Caco-2 (cell line): ENCODE measurements around the gene TMPRSS11D. TPM values are rescaled to one million over a fixed set of nuclear protein-coding genes. Genes with fewer than 3 reads are reported as not detected.

Source experiments
- BruUV-seq: library from RNA; stranded (reverse); fragments of 400-500 nt; replicated peaks from 2 replicates; lab custom pipeline; 2021; lab: Mats Ljungman, UMichigan
- CTCF ChIA-PET: fragments of 300-600 bp; sonication (Branson Sonifier 250); formaldehyde crosslinking; loops from one replicate; lab custom pipeline; 2022; ENCODE audit warnings: antibody characterized with exemption; lab: Charles Lee
- POLR2A ChIA-PET: fragments of 300-600 bp; sonication (Branson Sonifier 250); formaldehyde crosslinking; loops from one replicate; lab custom pipeline; 2022; ENCODE audit warnings: antibody characterized with exemption; lab: Charles Lee
- DNase-seq, 2 experiments: peaks; one replicate each; pipeline versions ENCODE4 v3.0.0 to v3.0.0-alpha.2; 2020 to 2022
- H3K27me3 ChIP-seq: replicated peaks from 2 replicates; pipeline ENCODE4 v1.6.0; 2011; ENCODE audit warnings: low read length; ENCODE audit not compliant: control insufficient read depth, insufficient read depth
- H3K36me3 ChIP-seq: 2 replicates; pipeline ENCODE4 v1.5.1; 2011; ENCODE audit warnings: low read length; ENCODE audit not compliant: control insufficient read depth, insufficient read depth
- H3K4me1 ChIP-seq: fragments of 250-450 bp; sonication (Bioruptor Pico); 2 replicates; pipeline ENCODE4 v1.5.1; 2020; ENCODE audit warnings: mild to moderate bottlenecking
- H3K4me3 ChIP-seq: 2 replicates; pipeline ENCODE4 v1.5.1; 2011; ENCODE audit warnings: low read depth, mild to moderate bottlenecking, control low read depth, low read length
- H3K9me3 ChIP-seq: fragments of 250-450 bp; sonication (Bioruptor Pico); 2 replicates; pipeline ENCODE4 v1.5.1; 2020; ENCODE audit warnings: mild to moderate bottlenecking, moderate library complexity
- H3K27ac Mint-ChIP-seq: one replicate; pipeline ENCODE4 v1.8.0; 2022; ENCODE audit warnings: mixed read lengths; ENCODE audit not compliant: unreplicated experiment
- H3K27me3 Mint-ChIP-seq: one replicate; pipeline ENCODE4 v1.8.0; 2022; ENCODE audit warnings: mixed read lengths; ENCODE audit not compliant: insufficient read depth, unreplicated experiment
- H3K36me3 Mint-ChIP-seq: one replicate; pipeline ENCODE4 v1.8.0; 2022; ENCODE audit warnings: mild to moderate bottlenecking, mixed read lengths; ENCODE audit not compliant: insufficient read depth, unreplicated experiment
- H3K4me1 Mint-ChIP-seq: one replicate; pipeline ENCODE4 v1.8.0; 2022; ENCODE audit warnings: low read depth, mixed read lengths; ENCODE audit not compliant: unreplicated experiment
- H3K4me3 Mint-ChIP-seq: one replicate; pipeline ENCODE4 v1.8.0; 2022; ENCODE audit warnings: mild to moderate bottlenecking, moderate library complexity, mixed read lengths; ENCODE audit not compliant: unreplicated experiment
- H3K9me3 Mint-ChIP-seq: one replicate; pipeline ENCODE4 v1.8.0; 2022; ENCODE audit warnings: mixed read lengths; ENCODE audit not compliant: unreplicated experiment
- intact Hi-C: fragments of 100-400 bp; cut with micrococcal nuclease; formaldehyde crosslinking; loops from one replicate; pipeline ENCODE4 v1.10.0; 2022; ENCODE audit not compliant: unreplicated experiment
- total RNA-seq: library from RNA; stranded (reverse); gene quantifications from 2 replicates; pipeline ENCODE4 v1.2.3, GENCODE V29; 2022
- TF ChIP-seq, protein P1 (sequence below), 2 experiments: fragments of 200-600 bp in 1 of 2; IDR thresholded peaks; 1 replicate in 1 of 2; 2 replicates in 1 of 2; pipeline versions ENCODE4 v1.5.1 to v1.8.0; 2011 to 2022; ENCODE audit warnings: antibody characterized with exemption in 1 of 2, control low read depth in 1 of 2, inconsistent platforms in 1 of 2, low read depth in 1 of 2, low read length in 1 of 2, mild to moderate bottlenecking in 1 of 2, moderate library complexity in 1 of 2; ENCODE audit not compliant: insufficient read depth in 1 of 2, severe bottlenecking in 1 of 2, unreplicated experiment in 1 of 2

The TMPRSS11D gene
- total RNA-seq, 1 experiment from 2014 or later = not detected

DNA sequence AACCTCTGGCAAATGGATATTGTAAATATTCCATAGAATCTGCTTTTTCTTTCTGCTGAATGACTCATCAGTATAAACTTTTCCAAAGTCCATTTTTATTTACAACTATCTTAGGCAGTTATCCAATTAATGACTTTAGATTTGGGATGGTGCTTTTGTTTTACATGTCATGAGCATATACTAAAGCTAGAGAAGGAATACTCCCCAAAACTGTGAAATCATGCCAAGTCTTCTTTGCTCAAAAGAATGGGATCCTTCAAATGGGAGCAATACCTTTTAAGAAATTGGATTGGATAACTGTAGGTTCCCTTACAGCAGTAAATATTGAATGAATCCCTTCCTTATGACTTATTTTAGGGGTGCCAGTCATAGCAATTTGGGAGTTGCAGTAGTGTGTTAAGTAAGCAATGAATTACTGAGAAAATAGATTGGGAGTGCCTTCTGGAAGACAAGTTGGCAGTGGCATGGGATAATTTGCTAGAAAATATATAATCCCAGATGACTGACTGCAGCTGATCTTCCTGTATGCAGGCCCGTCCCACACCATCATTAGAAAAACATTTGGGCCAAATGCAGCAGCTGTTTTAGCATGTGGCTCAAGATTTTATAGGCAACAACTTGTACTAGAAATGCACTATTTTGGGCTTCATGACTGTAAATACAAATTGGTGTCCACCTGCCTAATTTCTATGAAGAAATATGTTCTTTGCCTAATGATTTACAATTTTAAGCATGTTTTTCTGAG lies 2.8 kb downstream of the TMPRSS11D start:
- Mint-ChIP-seq H3K27me3 (peaks cover 5% of the 10 kb centered on the region), H3K27ac (no peak overlapping the region), H3K9me3 (no peaks in the 10 kb centered on the region), H3K4me1 (no peaks in the 10 kb centered on the region), H3K4me3 (no peak overlapping the region), H3K36me3 (no peaks in the 10 kb centered on the region)
- Histone ChIP-seq H3K27me3 (no peaks in the 10 kb centered on the region), H3K4me1 (no peaks in the 10 kb centered on the region), H3K9me3 (no peaks in the 10 kb centered on the region), H3K36me3 (no peaks in the 10 kb centered on the region), H3K4me3 (no peak overlapping the region)
- no TSS peak for BruUV-seq
- ChIA-PET CTCF (no interaction called here), POLR2A (no interaction called here)
- DNase-seq = no peak
- TF ChIP-seq, protein P1, sequence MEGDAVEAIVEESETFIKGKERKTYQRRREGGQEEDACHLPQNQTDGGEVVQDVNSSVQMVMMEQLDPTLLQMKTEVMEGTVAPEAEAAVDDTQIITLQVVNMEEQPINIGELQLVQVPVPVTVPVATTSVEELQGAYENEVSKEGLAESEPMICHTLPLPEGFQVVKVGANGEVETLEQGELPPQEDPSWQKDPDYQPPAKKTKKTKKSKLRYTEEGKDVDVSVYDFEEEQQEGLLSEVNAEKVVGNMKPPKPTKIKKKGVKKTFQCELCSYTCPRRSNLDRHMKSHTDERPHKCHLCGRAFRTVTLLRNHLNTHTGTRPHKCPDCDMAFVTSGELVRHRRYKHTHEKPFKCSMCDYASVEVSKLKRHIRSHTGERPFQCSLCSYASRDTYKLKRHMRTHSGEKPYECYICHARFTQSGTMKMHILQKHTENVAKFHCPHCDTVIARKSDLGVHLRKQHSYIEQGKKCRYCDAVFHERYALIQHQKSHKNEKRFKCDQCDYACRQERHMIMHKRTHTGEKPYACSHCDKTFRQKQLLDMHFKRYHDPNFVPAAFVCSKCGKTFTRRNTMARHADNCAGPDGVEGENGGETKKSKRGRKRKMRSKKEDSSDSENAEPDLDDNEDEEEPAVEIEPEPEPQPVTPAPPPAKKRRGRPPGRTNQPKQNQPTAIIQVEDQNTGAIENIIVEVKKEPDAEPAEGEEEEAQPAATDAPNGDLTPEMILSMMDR (IDR thresholded peaks at IDR 0.05; ENCODE audit: insufficient read depth in 1 of 2, low read depth in 1 of 2, low read length in 1 of 2, severe bottlenecking in 1 of 2, unreplicated experiment in 1 of 2) = no peak
- intact Hi-C loops = no loop called here

DNA sequence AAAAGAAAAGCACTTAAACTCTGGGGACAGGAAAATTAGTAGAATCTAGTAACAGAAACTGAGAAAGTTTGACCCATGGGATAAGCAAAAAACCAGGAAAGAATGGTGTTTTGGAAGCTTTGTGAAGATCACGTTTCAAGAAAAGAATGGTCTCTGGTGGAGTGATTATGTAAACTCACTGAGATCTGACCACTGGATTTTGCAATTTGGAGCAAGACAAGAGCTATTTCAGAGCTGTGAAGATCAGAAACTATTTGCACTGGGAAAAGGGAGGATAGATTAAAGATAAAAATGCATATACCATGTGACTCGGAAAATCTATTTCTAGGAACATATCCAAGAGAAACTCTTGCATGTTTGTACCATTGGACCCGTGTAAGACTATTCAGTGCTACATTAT lies 4.3 kb downstream of the TMPRSS11D start:
- Histone ChIP-seq H3K9me3 (no peaks in the 10 kb centered on the region), H3K4me1 (no peaks in the 10 kb centered on the region), H3K27me3 (no peaks in the 10 kb centered on the region), H3K4me3 (no peak overlapping the region), H3K36me3 (no peaks in the 10 kb centered on the region)
- no peaks in the 10 kb centered on the region for H3K9me3 Mint-ChIP-seq
- no peak for DNase-seq
- H3K36me3 Mint-ChIP-seq = no peaks in the 10 kb centered on the region
- POLR2A ChIA-PET = no interaction called here
- no peak overlapping the region for H3K4me3 Mint-ChIP-seq
- H3K27ac Mint-ChIP-seq = no peak overlapping the region
- no TSS peak for BruUV-seq
- TF ChIP-seq, protein P1 (IDR thresholded peaks at IDR 0.05; ENCODE audit: insufficient read depth in 1 of 2, low read depth in 1 of 2, low read length in 1 of 2, severe bottlenecking in 1 of 2, unreplicated experiment in 1 of 2) = no peak
- intact Hi-C loops = no loop called here
- CTCF ChIA-PET = no interaction called here
- peaks cover 5% of the 10 kb centered on the region for H3K27me3 Mint-ChIP-seq
- H3K4me1 Mint-ChIP-seq = no peaks in the 10 kb centered on the region

DNA sequence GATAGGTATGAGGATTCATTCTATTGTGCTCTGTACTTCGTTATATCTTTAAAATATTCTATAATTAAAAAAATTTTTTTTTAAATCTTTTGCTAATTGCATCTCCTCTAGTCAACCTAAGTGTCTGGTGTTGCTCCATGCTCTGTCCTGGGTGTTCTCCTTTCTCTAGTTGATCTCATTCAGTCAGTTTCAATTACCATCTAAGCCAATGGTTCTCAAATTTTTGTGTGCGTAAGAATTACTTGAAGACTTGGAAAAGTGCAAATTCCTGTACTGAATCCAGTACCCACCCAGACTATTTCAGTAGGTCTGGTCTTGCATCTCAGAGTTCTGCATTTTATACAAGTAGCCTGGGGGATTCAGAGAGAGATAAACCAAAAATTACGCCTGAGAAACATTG lies 6.7 kb downstream of the TMPRSS11D start:
- DNase-seq = no peak
- no peaks in the 10 kb centered on the region for H3K4me1 Mint-ChIP-seq
- Histone ChIP-seq H3K4me3 (no peak overlapping the region), H3K4me1 (no peaks in the 10 kb centered on the region), H3K36me3 (no peaks in the 10 kb centered on the region), H3K27me3 (no peaks in the 10 kb centered on the region), H3K9me3 (no peaks in the 10 kb centered on the region)
- no peak overlapping the region for H3K4me3 Mint-ChIP-seq
- intact Hi-C loops = no loop called here
- BruUV-seq = no TSS peak
- no peaks in the 10 kb centered on the region for H3K36me3 Mint-ChIP-seq
- H3K27ac Mint-ChIP-seq = no peak overlapping the region
- CTCF ChIA-PET = no interaction called here
- POLR2A ChIA-PET = no interaction called here
- no peaks in the 10 kb centered on the region for H3K9me3 Mint-ChIP-seq
- TF ChIP-seq, protein P1 (IDR thresholded peaks at IDR 0.05; ENCODE audit: insufficient read depth in 1 of 2, low read depth in 1 of 2, low read length in 1 of 2, severe bottlenecking in 1 of 2, unreplicated experiment in 1 of 2) = no peak
- H3K27me3 Mint-ChIP-seq = peaks cover 2% of the 10 kb centered on the region
